ENCODE data around the gene LAMA2. TPM values are rescaled to one million over a fixed set of nuclear protein-coding genes. Genes with fewer than 3 reads are reported as not detected.

The LAMA2 gene
- polyA plus RNA-seq, 1 of the 3 experiments (the other 2 are of a cell fraction) = 0.92 TPM

DNA sequence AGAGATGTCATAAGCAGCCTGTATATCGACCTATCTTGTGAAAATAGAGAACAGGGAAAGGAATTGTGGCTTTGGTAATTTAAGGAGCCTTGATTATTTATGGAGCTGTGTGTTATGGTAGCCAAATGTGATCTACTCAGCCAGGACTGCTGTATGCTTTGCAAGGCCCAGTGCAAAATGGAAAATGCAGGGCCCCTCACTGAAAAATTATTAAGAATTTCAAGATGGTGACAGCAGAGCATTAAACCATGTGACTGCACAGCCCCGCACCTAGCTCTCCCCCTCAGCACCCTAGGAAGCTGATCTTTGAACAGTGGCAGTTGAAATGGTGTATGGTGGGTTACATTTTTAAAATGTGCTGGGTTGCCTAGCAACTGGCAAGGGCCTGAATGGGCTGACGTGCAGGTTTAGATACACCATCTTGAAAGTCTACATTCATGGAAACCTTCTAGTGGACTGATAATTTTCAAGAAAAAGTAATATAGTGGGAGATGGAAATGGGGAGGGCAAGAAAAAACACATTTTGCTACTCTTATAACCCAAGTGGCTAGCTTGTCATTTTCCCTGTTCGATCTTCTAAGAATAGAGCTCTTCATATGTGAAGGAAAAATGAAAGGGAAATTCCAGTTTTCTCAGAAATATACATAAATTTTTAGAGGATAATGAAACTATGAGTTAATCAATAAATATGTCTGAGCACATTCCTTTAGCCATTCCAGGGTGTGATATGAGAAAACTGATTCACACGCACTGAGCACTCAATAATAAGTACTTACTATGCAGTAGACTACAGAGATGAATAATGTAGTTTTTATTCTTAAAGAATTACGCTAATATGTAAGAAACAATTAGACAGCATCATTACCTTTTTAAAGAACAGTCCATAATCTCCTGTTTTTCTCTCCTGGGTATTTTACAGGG, 619.1 kb downstream of the LAMA2 start (continued):
- no peak for TF ChIP-seq REST (IDR thresholded peaks at IDR 0.05; ENCODE audit: low read depth, low read length)
- no peak for TF ChIP-seq CHD2 (IDR thresholded peaks at IDR 0.05; ENCODE audit: low read length, partially characterized antibody)
- TF ChIP-seq JUND (IDR thresholded peaks at IDR 0.05) = no peak
- no peak for TF ChIP-seq RXRA (IDR thresholded peaks at IDR 0.05; ENCODE audit: borderline replicate concordance, low read depth)
- no peak for TF ChIP-seq SIN3A (IDR thresholded peaks at IDR 0.05; ENCODE audit: borderline replicate concordance, low read depth, low read length)
- TF ChIP-seq MEF2A (IDR thresholded peaks at IDR 0.05; ENCODE audit: borderline replicate concordance, low read depth) = 0 out of 2 replicates have a peak, but pooled peaks have one; percentile 9
- TF ChIP-seq IRF3 (IDR thresholded peaks at IDR 0.05; ENCODE audit: low read depth, low read length) = no peak
- no peak for TF ChIP-seq RAD21 (IDR thresholded peaks at IDR 0.05; ENCODE audit: low read length)
- no peak for TF ChIP-seq USF2 (IDR thresholded peaks at IDR 0.05; ENCODE audit: borderline replicate concordance, low read depth, low read length)
- TF ChIP-seq EZH2phosphoT487 (IDR thresholded peaks at IDR 0.05; ENCODE audit: borderline replicate concordance, low read depth) = no peak
- TF ChIP-seq CTCF (IDR thresholded peaks at IDR 0.05) = no peak
- TF ChIP-seq FOXM1 (IDR thresholded peaks at IDR 0.05; ENCODE audit: low read depth) = no peak

Data from SK-N-SH (cell line).